Measurements from ENCODE around the gene SLF2.

The SLF2 gene

DNA sequence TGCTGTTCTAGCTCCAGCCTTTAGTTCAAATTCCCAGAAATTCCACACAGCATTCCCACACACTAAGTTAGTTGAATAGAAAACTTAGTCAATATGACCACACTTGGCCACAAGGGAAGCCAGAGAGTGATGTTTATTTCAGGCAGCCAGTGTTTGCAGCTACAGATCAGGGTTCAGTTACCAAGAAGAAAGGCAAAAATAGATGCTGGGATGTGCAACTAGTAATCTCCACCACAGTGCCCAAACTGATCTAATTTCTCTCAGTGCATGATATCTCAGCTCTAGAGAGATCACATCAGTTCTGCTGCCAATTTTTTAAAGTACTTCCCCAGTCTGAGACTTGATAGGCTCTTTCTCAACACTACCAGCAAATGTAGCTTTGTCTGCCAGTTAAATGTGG is 17.6 kb downstream of the SLF2 start:
- Histone ChIP-seq H3K9ac (ENCODE audit: low read length) (no peak overlapping the region), H3K36me3 (ENCODE audit: insufficient read depth, low read length) (peaks cover 65% of the 10 kb centered on the region), H4K20me1 (ENCODE audit: insufficient read depth, low read length) (no peaks in the 10 kb centered on the region), H3K4me1 (ENCODE audit: insufficient read depth, low read length, severe bottlenecking) (no peaks in the 10 kb centered on the region), H3F3A (ENCODE audit: insufficient read depth, low read length) (no peaks in the 10 kb centered on the region), H3K27me3 (ENCODE audit: insufficient read depth, low read length) (no peaks in the 10 kb centered on the region), H3K9me2 (ENCODE audit: low read depth, low read length) (no peaks in the 10 kb centered on the region), H2AFZ (ENCODE audit: low read length) (no peak overlapping the region), H3K27ac (ENCODE audit: low read depth, low read length, poor library complexity, severe bottlenecking) (no peak overlapping the region), H3K79me2 (ENCODE audit: insufficient read depth, low read length) (no peaks in the 10 kb centered on the region), H3K9me3 (ENCODE audit: low read length) (no peaks in the 10 kb centered on the region), H3K4me3 (ENCODE audit: low read depth, low read length, poor library complexity, severe bottlenecking) (no peak overlapping the region), H3K4me2 (ENCODE audit: low read length) (no peak overlapping the region)
- TF ChIP-seq, protein P1, sequence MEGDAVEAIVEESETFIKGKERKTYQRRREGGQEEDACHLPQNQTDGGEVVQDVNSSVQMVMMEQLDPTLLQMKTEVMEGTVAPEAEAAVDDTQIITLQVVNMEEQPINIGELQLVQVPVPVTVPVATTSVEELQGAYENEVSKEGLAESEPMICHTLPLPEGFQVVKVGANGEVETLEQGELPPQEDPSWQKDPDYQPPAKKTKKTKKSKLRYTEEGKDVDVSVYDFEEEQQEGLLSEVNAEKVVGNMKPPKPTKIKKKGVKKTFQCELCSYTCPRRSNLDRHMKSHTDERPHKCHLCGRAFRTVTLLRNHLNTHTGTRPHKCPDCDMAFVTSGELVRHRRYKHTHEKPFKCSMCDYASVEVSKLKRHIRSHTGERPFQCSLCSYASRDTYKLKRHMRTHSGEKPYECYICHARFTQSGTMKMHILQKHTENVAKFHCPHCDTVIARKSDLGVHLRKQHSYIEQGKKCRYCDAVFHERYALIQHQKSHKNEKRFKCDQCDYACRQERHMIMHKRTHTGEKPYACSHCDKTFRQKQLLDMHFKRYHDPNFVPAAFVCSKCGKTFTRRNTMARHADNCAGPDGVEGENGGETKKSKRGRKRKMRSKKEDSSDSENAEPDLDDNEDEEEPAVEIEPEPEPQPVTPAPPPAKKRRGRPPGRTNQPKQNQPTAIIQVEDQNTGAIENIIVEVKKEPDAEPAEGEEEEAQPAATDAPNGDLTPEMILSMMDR (IDR thresholded peaks at IDR 0.05; ENCODE audit: low read length), result no peak
- TF ChIP-seq EZH2 (IDR thresholded peaks at IDR 0.05; ENCODE audit: borderline replicate concordance, low read length), result no peak

DNA sequence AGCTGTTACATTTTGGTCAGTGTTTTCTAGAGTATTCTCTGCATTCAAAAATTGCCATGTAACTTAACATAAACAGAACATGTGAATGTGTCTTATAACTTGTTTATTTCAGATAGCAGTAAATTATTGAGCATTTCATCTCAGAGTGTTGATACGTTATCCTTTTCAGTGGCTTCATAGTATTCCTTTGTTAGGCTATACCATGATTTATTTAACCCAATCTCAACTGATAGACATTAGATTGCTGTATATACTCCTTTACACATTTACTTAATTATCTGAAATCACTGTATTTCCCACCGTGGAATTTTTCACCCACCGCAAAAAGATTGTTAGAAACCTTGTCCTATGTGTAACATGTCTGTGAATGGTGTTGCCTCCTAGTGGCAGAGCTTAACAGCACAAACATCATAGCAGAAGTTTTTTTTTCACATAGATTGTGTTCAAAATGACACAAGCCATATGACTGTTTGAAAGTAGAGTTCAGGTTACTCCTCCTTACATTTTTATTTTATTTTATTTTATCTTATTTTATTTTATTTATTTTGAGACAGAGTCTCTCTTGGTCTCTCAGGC is 21.4 kb downstream of the SLF2 start:
- Histone ChIP-seq H3K27me3 (ENCODE audit: insufficient read depth, low read length) (no peaks in the 10 kb centered on the region), H4K20me1 (ENCODE audit: insufficient read depth, low read length) (no peaks in the 10 kb centered on the region), H3K4me2 (ENCODE audit: low read length) (no peak overlapping the region), H2AFZ (ENCODE audit: low read length) (no peak overlapping the region), H3K4me1 (ENCODE audit: insufficient read depth, low read length, severe bottlenecking) (no peaks in the 10 kb centered on the region), H3K9me3 (ENCODE audit: low read length) (no peaks in the 10 kb centered on the region), H3F3A (ENCODE audit: insufficient read depth, low read length) (no peaks in the 10 kb centered on the region), H3K9me2 (ENCODE audit: low read depth, low read length) (no peaks in the 10 kb centered on the region), H3K36me3 (ENCODE audit: insufficient read depth, low read length) (peaks cover 55% of the 10 kb centered on the region), H3K79me2 (ENCODE audit: insufficient read depth, low read length) (no peaks in the 10 kb centered on the region), H3K4me3 (ENCODE audit: low read depth, low read length, poor library complexity, severe bottlenecking) (no peak overlapping the region), H3K9ac (ENCODE audit: low read length) (no peak overlapping the region), H3K27ac (ENCODE audit: low read depth, low read length, poor library complexity, severe bottlenecking) (no peak overlapping the region)
- TF ChIP-seq, protein P1 (IDR thresholded peaks at IDR 0.05; ENCODE audit: low read length), result peak; percentile 39
- TF ChIP-seq EZH2 (IDR thresholded peaks at IDR 0.05; ENCODE audit: borderline replicate concordance, low read length), result no peak

DNA sequence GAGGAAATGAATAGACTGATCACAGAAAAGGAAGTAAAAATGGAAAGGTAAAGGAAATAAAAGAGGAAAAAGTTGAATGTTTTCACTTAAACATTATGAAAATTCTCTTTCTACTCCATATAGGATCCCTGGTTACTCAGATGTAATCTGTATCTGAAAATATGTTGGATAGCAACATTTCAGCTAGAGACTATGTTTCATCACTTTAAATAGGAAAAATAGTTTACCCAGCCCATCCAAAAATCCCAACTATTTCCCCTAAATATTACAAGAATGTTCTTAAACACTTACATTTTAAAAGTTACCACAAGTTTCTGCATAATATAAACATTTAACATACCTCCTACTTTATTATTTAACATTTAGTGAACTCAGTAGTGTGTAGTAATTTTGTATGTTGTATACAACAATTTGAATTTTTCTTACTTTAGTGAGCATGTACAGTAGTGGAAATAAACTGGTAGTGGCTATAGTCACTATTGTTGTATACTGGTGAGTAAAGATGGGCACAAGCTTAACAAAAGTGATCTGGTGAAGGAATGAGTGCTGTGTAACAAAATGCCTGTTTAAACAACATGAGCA is 27.1 kb downstream of the SLF2 start:
- Histone ChIP-seq H3K9me3 (ENCODE audit: low read length) (no peaks in the 10 kb centered on the region), H3F3A (ENCODE audit: insufficient read depth, low read length) (no peaks in the 10 kb centered on the region), H3K27ac (ENCODE audit: low read depth, low read length, poor library complexity, severe bottlenecking) (no peak overlapping the region), H3K27me3 (ENCODE audit: insufficient read depth, low read length) (no peaks in the 10 kb centered on the region), H3K4me1 (ENCODE audit: insufficient read depth, low read length, severe bottlenecking) (no peaks in the 10 kb centered on the region), H3K4me3 (ENCODE audit: low read depth, low read length, poor library complexity, severe bottlenecking) (no peak overlapping the region), H4K20me1 (ENCODE audit: insufficient read depth, low read length) (no peaks in the 10 kb centered on the region), H3K9me2 (ENCODE audit: low read depth, low read length) (no peaks in the 10 kb centered on the region), H3K79me2 (ENCODE audit: insufficient read depth, low read length) (no peaks in the 10 kb centered on the region), H3K36me3 (ENCODE audit: insufficient read depth, low read length) (peaks cover 33% of the 10 kb centered on the region), H3K9ac (ENCODE audit: low read length) (no peak overlapping the region), H2AFZ (ENCODE audit: low read length) (no peak overlapping the region), H3K4me2 (ENCODE audit: low read length) (no peak overlapping the region)
- TF ChIP-seq EZH2 (IDR thresholded peaks at IDR 0.05; ENCODE audit: borderline replicate concordance, low read length), result no peak
- TF ChIP-seq, protein P1 (IDR thresholded peaks at IDR 0.05; ENCODE audit: low read length), result no peak
